ENCODE results near the gene TRIM49D1.
"Not testable (repeated sequence)": the region's sequence is repeated elsewhere in the genome, so short reads cannot be mapped to it uniquely, and the experiment has no call there.

- not testable (repeated sequence) for TF ChIP-seq ZNF124 (CRISPR knock-in tag; IDR thresholded peaks at IDR 0.05); JUND (IDR thresholded peaks at IDR 0.05; ENCODE audit: borderline replicate concordance, low read depth, low read length); JUND (tag; IDR thresholded peaks at IDR 0.05; ENCODE audit: borderline replicate concordance, low read depth, low read length); ZNF232 (CRISPR knock-in tag; IDR thresholded peaks at IDR 0.05); POLR2AphosphoS5 (IDR thresholded peaks at IDR 0.05; ENCODE audit: control insufficient read depth, insufficient read depth, low read depth, low read length); MTA3 (IDR thresholded peaks at IDR 0.05; ENCODE audit: borderline replicate concordance); SNRNP70 (optimal IDR thresholded peaks at IDR 0.05; ENCODE audit: low read depth, low read length); FOXM1 (IDR thresholded peaks at IDR 0.05; ENCODE audit: low read depth); FOXM1 (CRISPR knock-in tag; IDR thresholded peaks at IDR 0.05; ENCODE audit: low read depth); ZNF121 (CRISPR knock-in tag; conservative IDR thresholded peaks at IDR 0.05); TOE1 (IDR thresholded peaks at IDR 0.05; ENCODE audit: borderline replicate concordance); TOE1 (CRISPR knock-in tag; IDR thresholded peaks at IDR 0.05; ENCODE audit: borderline replicate concordance, low read depth); KLF16 (IDR thresholded peaks at IDR 0.05); ZKSCAN8 (CRISPR knock-in tag; IDR thresholded peaks at IDR 0.05); MLX (CRISPR knock-in tag; conservative IDR thresholded peaks at IDR 0.05)
- TF ChIP-seq, protein P1, sequence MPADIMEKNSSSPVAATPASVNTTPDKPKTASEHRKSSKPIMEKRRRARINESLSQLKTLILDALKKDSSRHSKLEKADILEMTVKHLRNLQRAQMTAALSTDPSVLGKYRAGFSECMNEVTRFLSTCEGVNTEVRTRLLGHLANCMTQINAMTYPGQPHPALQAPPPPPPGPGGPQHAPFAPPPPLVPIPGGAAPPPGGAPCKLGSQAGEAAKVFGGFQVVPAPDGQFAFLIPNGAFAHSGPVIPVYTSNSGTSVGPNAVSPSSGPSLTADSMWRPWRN (IDR thresholded peaks at IDR 0.05; ENCODE audit: low read depth): not testable (repeated sequence)
Measured at GRCh38 chr11:89965737-89966136, 43.7 kb upstream of the TRIM49D1 start, which contains the start of gene TRIM64.

All from K562 (cell line).